HG03575 (cell line): Measurements from ENCODE around the gene ATP1A1.

Experiments
- ATAC-seq: cut with Tn5 transposase; IDR thresholded peaks from one replicate; pipeline ENCODE4 v1.9.1; 2021; ENCODE audit not compliant: unreplicated experiment, insufficient number of reproducible peaks, low FRiP score; ENCODE audit errors: extremely low read depth

Gene ATP1A1

DNA sequence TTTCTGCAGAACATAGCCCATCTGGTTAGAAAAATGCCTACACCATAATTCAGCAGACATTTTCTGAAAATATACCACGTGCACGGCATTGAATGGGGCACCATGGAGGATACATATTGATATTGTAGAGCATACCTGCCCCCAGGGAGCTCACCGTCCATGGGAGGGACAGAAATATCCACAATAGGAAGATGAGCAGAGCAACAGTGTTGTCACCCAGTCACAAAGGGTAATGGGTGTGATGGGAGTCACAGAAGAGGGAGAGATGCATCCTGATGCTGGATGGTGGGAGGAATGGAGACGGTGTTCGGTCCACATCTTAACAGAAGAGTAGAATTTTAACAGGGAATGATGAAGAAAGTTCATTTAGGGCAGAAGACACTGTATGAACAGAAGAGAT is 51.4 kb downstream of the ATP1A1 start:
- no peak for ATAC-seq

GRCh38 chr1:116424863-116425262 is 51.8 kb downstream of the ATP1A1 start:
- ATAC-seq: no peak

GRCh38 chr1:116425987-116426386 is 52.9 kb downstream of the ATP1A1 start:
- no peak for ATAC-seq

DNA sequence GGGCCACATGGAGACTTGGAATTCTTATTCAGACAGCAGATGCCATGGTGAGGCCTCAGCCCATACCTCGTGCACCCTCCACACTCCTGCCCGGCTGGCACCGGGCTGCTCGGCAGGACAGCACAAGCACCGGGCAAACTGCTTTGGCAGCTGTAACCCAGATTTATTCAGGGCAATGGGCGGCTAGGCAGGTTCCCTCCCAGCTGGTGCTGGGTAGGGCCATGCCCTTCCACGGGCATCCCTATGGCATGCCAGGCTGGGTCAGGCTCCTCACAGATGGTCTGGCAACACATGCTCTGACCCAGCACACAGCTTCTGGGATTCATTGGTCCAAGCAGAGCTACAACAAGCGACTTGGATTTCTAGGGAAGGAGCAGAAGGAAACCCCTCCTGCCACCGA is 53.4 kb downstream of the ATP1A1 start:
- no peak for ATAC-seq

DNA sequence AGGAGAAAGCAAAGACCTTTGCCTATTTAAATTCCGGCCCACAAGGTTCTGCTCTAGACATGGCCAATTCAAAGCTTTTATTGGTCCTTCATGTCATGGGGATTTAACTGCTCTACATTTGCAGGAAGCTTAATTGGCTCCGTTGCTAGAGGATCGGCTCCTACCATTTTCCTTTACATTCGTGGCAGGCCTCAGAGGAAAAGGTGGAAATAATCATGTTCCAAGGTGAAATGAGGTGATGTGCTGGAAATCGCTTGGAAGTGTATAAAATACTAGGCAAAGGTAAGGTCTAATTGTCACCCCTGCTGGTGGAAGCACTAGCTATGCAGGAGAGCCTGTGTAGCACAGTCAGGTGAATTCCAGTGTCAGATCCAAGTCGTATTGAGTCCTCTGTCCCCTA is 55.5 kb downstream of the ATP1A1 start:
- no peak for ATAC-seq

GRCh38 chr1:116429821-116430374 is 56.9 kb downstream of the ATP1A1 start:
- no peak for ATAC-seq

GRCh38 chr1:116431870-116432500 is 58.9 kb downstream of the ATP1A1 start:
- no peak for ATAC-seq

GRCh38 chr1:116432655-116433265 is 59.7 kb downstream of the ATP1A1 start:
- no peak for ATAC-seq

DNA sequence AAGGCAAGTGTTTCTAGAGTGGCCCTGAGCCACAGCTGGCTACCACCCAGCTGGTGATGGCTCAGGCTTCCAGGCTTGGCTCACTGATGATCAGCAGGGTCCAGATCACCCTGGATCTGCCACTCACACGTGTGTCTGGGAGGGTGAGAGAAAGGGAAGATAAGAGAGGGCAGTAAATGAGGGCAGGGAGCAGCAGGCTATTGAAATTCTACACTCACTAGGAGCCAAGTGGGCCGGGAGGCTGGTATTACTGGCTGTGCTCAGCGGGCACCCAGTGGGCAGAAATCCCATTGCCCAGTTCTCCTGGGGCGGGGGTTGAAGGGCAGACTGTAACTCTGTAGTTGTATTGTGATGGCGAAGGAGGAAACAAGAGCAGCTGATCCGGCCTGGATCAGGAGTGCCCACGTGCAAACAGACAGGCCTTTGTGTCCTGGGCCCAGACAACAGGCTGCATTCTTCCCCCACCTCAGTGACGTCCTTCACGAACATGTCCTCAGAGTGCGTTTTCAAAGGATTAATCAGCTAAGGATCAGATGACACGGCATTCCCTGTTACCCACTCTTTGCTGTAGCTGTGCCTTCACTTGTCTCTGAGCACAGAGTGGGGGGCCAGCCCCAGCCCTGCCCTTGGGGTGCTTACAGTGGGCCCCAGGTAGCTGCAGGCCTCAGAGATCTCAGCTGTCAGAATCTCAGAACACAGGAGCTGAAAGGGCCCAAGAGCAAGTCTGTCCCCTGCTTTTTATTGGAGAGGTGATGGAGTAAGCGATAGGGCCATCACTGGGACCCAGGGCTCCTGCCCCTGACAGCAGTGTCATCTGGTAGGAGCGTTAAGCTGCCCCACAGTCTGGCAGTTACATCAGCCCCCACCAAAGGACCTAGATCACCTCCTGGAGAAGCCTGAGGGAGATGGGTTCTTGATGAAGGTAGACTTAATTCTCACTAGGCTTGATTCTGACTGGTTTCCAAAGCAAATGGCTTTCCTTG is 60.5 kb downstream of the ATP1A1 start:
- no peak for ATAC-seq

DNA sequence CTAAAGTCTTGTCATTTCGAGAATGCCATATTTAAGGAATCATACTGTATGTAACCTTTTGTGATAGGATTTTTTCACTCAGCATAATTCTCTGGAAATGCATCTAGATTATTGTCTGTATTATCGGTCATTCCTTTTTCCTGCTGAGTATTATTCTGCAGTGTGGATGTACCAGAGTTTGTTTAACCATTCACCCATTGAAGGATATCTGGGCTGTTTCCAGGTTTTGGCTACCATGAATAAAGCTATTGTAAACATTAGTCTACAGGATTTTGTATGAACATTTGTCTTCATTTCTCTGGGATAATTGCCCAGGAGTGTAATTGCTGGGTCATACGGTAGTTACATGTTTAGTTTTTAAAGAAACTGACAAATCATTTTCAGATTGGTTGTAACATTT is 61.8 kb downstream of the ATP1A1 start:
- no peak for ATAC-seq

GRCh38 chr1:116435806-116436610 is 63.0 kb downstream of the ATP1A1 start:
- ATAC-seq: no peak

- no peak for ATAC-seq
These were observed 63.5 kb downstream of the ATP1A1 start for GRCh38 chr1:116436611-116436970.

- no peak for ATAC-seq
These were observed 66.7 kb downstream of the ATP1A1 start for GRCh38 chr1:116439701-116440100.

DNA sequence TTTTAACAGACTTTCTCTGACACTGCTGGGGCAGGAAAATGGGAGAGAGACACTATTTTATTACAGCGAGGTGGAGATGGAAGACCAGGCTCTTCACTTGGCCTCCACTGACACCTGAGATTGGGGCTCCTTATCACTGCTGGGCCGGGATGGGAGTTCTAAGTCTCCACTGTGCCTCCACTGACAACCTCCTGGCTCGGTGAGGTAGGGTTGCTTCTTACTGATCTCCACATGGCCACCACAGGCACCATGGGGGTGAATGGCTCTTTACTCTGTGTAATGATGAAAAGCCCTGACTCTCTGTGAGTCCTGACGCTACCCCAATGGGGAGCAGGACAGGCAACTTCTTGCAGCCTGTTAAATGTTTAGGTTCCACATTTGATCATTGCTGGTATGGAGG is 67.7 kb downstream of the ATP1A1 start:
- no peak for ATAC-seq

- ATAC-seq: no peak
These were observed 72.5 kb downstream of the ATP1A1 start for GRCh38 chr1:116445534-116445933.

DNA sequence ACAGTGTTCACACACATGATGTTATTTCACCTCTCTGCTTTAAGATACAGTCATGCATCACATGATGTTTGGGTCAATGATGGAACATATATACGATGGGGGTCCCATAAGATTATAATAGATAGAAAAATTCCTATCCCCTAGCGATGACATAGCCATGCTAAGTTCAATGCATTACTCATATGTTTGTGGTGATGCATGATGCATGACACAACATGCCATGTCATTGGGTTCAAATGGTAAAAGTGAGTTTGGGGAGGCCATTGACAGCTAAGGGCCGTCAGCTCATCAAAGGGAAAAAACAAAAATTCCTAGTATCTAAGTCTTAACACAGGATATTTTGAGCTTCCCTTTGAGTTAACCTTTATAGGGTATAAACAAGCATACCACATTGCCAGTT is 73.6 kb downstream of the ATP1A1 start:
- ATAC-seq: no peak

- ATAC-seq: no peak
These were observed 75.8 kb downstream of the ATP1A1 start for GRCh38 chr1:116448785-116449385.

GRCh38 chr1:116449578-116449977 is 76.5 kb downstream of the ATP1A1 start:
- no peak for ATAC-seq

- no peak for ATAC-seq
These were observed 78.7 kb downstream of the ATP1A1 start for GRCh38 chr1:116451702-116452101.
